ENCODE data around the gene ABCA12.

The ABCA12 gene

GRCh38 chr2:215020283-215020682 is 118.1 kb downstream of the ABCA12 start:
- no peaks in the 10 kb centered on the region for H4K20me1 ChIP-seq (ENCODE audit: insufficient read depth, low read length, poor library complexity, severe bottlenecking)
- no peaks in the 10 kb centered on the region for H3K79me2 ChIP-seq (ENCODE audit: insufficient read depth, low read length)
- no peak overlapping the region for H3K9ac ChIP-seq (ENCODE audit: low read depth, low read length, poor library complexity, severe bottlenecking)
- H3K4me3 ChIP-seq (ENCODE audit: low read length, poor library complexity, severe bottlenecking) = no peak overlapping the region
- no peaks in the 10 kb centered on the region for H3K9me2 ChIP-seq (replicated peaks; ENCODE audit: low read depth, low read length)
- H2AFZ ChIP-seq (ENCODE audit: low read length) = no peak overlapping the region
- H3K4me1 ChIP-seq (ENCODE audit: insufficient read depth, low read length, poor library complexity, severe bottlenecking) = no peaks in the 10 kb centered on the region
- no peaks in the 10 kb centered on the region for H3F3A ChIP-seq (ENCODE audit: low read depth)
- H3K9me3 ChIP-seq (ENCODE audit: insufficient read depth, low read depth, low read length) = no peaks in the 10 kb centered on the region
- H3K27me3 ChIP-seq (ENCODE audit: insufficient read depth, low read length, poor library complexity, severe bottlenecking) = no peaks in the 10 kb centered on the region
- no peaks in the 10 kb centered on the region for H3K36me3 ChIP-seq (ENCODE audit: insufficient read depth, low read length)
- TF ChIP-seq CTCF (conservative IDR thresholded peaks at IDR 0.05; ENCODE audit: low read length) = no peak
- no peak for TF ChIP-seq EZH2phosphoT487 (IDR thresholded peaks at IDR 0.05; ENCODE audit: borderline replicate concordance)
- no peak overlapping the region for H3K4me2 ChIP-seq (ENCODE audit: low read depth, low read length, poor library complexity, severe bottlenecking)

DNA sequence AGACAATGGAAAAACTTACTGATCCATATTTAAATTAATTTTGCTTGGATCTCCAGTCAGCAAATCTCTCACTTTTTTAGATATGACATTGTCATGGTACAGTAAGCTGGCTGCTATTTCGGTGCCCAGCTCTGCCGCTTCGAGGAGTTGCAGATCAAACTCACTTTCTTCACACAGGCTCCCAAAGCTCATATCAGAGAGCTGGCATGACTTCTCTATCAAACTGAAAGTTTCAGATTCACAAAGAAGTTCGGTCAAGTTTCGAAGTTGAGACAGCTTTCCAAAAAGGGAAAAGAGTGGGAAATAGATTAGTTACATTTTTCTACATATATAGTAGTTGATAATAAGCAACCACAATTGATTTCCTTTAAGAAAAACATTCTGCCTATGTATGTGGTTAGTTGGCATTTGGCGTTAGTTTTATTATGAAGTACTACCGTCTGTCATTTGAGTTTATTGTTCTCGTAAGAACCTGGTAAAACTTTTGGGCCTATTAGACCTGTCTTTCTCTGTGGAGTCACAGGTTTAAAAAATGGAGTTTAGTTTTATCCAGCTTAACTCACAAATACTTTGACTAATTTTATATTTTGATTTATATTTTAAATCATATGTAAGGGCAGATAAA is 118.8 kb downstream of the ABCA12 start:
- no peaks in the 10 kb centered on the region for H3K9me2 ChIP-seq (replicated peaks; ENCODE audit: low read depth, low read length)

GRCh38 chr2:215019085-215019484 is 119.3 kb downstream of the ABCA12 start:
- Histone ChIP-seq H4K20me1 (ENCODE audit: insufficient read depth, low read length, poor library complexity, severe bottlenecking) (no peaks in the 10 kb centered on the region), H3K4me3 (ENCODE audit: low read length, poor library complexity, severe bottlenecking) (no peak overlapping the region), H3K36me3 (ENCODE audit: insufficient read depth, low read length) (no peaks in the 10 kb centered on the region), H3K4me2 (ENCODE audit: low read depth, low read length, poor library complexity, severe bottlenecking) (no peak overlapping the region), H3K9ac (ENCODE audit: low read depth, low read length, poor library complexity, severe bottlenecking) (no peak overlapping the region), H3F3A (ENCODE audit: low read depth) (no peaks in the 10 kb centered on the region), H2AFZ (ENCODE audit: low read length) (no peak overlapping the region), H3K9me3 (ENCODE audit: insufficient read depth, low read depth, low read length) (no peaks in the 10 kb centered on the region), H3K4me1 (ENCODE audit: insufficient read depth, low read length, poor library complexity, severe bottlenecking) (no peaks in the 10 kb centered on the region), H3K27me3 (ENCODE audit: insufficient read depth, low read length, poor library complexity, severe bottlenecking) (no peaks in the 10 kb centered on the region), H3K79me2 (ENCODE audit: insufficient read depth, low read length) (no peaks in the 10 kb centered on the region), H3K9me2 (replicated peaks; ENCODE audit: low read depth, low read length) (no peaks in the 10 kb centered on the region)
- TF ChIP-seq CTCF (conservative IDR thresholded peaks at IDR 0.05; ENCODE audit: low read length) (no peak), EZH2phosphoT487 (IDR thresholded peaks at IDR 0.05; ENCODE audit: borderline replicate concordance) (no peak)

More for the DNA sequence above, 118.8 kb downstream of the ABCA12 start:
- H4K20me1 ChIP-seq (ENCODE audit: insufficient read depth, low read length, poor library complexity, severe bottlenecking) = no peaks in the 10 kb centered on the region
- no peaks in the 10 kb centered on the region for H3K27me3 ChIP-seq (ENCODE audit: insufficient read depth, low read length, poor library complexity, severe bottlenecking)
- no peaks in the 10 kb centered on the region for H3K36me3 ChIP-seq (ENCODE audit: insufficient read depth, low read length)
- H3K9ac ChIP-seq (ENCODE audit: low read depth, low read length, poor library complexity, severe bottlenecking) = no peak overlapping the region
- H3K4me3 ChIP-seq (ENCODE audit: low read length, poor library complexity, severe bottlenecking) = no peak overlapping the region
- H3K4me1 ChIP-seq (ENCODE audit: insufficient read depth, low read length, poor library complexity, severe bottlenecking) = no peaks in the 10 kb centered on the region
- no peaks in the 10 kb centered on the region for H3K9me3 ChIP-seq (ENCODE audit: insufficient read depth, low read depth, low read length)
- no peak overlapping the region for H3K4me2 ChIP-seq (ENCODE audit: low read depth, low read length, poor library complexity, severe bottlenecking)
- no peaks in the 10 kb centered on the region for H3K79me2 ChIP-seq (ENCODE audit: insufficient read depth, low read length)
- no peak overlapping the region for H2AFZ ChIP-seq (ENCODE audit: low read length)
- no peaks in the 10 kb centered on the region for H3F3A ChIP-seq (ENCODE audit: low read depth)
- no peak for TF ChIP-seq EZH2phosphoT487 (IDR thresholded peaks at IDR 0.05; ENCODE audit: borderline replicate concordance)
- no peak for TF ChIP-seq CTCF (conservative IDR thresholded peaks at IDR 0.05; ENCODE audit: low read length)
